GM12891 (cell line): Measurements from ENCODE around the gene AGER.

ENCODE experiments used
- POLR2A ChIP-seq: IDR thresholded peaks from 2 replicates; pipeline ENCODE4 v1.6.1; 2011; ENCODE audit warnings: low read depth, low read length, control low read depth
- POLR2AphosphoS5 ChIP-seq: IDR thresholded peaks from 2 replicates; pipeline ENCODE4 v1.6.1; 2011; ENCODE audit warnings: low read depth, low read length, control low read depth
- SPI1 ChIP-seq: IDR thresholded peaks from 2 replicates; pipeline ENCODE4 v1.6.1; 2011; ENCODE audit warnings: low read depth, low read length, control low read depth
- TAF1 ChIP-seq: IDR thresholded peaks from 2 replicates; pipeline ENCODE4 v1.6.1; 2011; ENCODE audit warnings: low read depth, low read length, control low read depth

DNA sequence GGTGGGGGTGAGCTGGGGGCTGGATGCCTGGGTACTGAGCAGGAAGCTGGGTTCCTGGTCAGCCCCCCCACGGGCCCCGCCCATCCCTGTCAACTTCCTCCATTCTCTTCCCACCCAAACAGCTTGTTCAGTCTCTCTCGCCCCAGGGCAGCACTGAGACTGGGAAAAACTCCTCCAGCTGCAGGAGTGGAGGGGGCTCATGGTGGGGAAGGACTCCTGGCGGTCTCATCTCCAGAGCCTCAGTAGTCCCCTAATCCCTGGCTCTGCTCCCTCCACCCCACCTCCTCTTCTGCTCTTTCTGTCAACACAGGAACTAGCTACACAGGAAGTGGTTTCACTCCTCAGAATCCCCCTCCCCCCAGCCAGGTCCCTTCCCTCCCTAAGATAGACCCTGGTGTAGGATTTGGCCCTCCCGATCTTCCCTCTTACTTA, 8.6 kb upstream of the AGER start, which contains the start of gene GPSM3:
- TF ChIP-seq POLR2AphosphoS5 (no peak; the same call in 1 of the 2 replicates), TAF1 (peak; percentile 33), POLR2A (no peak; the same call in 1 of the 2 replicates), SPI1 (peak; percentile 64)
